T-helper 1 cell (primary cell): ENCODE results near the gene PPP1R14B.

Experiments
- DNase-seq, 5 donors: peaks; one replicate each; pipeline ENCODE4 v3.0.0-alpha.2; 2012 to 2020

The PPP1R14B gene

DNA sequence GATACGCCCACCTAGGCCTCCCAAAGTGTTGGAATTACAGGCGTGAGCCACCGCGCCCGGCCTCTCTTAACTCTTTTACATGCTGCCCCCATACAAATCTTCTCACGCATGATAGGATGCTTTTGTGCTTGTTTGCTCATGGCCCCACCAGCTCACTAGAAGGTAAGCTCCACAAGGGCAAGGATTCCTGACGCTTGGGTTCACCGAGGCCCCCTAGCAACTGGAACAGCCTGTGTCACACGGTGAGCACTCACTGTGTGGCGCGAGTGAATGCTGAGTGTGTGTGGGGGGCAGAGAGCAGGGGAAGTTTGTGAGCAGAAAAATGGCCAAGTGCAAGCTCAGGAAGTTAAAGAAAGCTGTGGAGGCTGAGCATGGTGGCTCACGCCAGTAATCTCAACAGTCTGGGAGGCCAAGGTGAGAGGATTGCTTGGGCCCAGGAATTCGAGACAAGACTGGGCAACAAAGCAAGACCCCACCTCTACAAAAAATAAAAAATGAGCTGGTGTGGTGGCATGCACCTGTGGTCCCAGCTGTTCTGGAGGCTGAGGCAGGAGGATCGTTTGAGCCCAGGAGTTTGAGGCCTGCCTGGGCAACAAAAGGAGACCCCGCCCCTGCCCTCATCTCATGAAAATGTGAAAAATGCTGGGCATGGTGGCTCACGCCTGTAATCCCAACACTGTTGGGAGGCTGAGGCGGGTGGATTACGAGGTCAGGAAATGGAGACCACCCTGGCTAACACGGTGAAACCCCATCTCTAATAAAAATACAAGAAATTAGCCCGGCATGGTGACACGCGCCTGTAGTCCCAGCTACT is 35.4 kb upstream of the PPP1R14B start:
- DNase-seq: no peak

DNA sequence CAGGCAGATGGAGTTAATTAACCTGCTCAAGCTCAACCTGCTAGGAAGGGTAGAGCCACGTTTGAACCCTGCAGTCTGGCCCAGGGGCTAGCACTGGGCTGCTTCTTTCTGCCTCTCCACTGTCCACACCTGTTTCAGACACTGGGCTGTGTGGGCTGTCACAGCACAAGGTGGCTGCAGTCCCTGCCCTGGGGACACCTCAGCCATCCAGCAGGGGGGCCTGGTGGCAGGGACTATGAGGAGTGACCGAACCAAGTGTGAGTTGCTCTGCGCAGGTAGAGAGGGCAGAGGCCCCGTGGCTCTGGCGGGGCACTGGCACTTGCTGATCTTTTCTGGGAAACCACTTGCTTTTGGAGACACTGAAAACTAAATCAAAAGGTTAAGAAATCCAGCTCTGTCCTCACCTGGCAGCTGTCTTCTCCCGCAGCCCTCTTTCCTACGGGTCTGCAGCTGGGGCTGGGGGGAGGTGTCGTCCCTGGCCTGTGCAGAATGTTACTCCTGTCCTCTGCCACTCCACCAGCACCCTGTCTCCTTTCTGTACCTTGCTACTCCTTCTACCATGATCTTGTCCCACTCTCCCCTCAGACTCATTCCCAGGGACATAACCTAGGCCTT is 31.9 kb upstream of the PPP1R14B start:
- DNase-seq: no peak

- no peak for DNase-seq
Measured at GRCh38 chr11:64276653-64277431, 30.1 kb upstream of the PPP1R14B start.

DNA sequence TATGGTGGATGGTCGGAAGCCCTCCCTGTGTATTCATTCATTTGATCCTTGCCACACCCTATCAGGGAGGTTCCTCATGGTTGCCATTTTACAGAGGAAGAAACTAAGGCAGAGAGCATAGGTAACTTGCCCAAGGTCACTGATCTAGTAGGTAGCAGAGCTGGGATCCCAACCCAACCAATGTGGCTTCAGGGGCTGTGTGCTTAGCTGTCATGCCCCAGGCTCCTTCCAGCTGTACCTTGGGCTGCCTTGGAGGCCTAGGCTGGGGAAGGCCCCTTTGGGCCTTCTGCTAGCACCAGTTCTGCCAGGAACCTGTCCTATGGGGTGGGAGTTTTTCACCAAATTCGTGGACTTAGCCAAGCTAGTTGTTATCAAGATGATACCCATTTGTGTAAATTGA is 29.1 kb upstream of the PPP1R14B start:
- DNase-seq: no peak

DNA sequence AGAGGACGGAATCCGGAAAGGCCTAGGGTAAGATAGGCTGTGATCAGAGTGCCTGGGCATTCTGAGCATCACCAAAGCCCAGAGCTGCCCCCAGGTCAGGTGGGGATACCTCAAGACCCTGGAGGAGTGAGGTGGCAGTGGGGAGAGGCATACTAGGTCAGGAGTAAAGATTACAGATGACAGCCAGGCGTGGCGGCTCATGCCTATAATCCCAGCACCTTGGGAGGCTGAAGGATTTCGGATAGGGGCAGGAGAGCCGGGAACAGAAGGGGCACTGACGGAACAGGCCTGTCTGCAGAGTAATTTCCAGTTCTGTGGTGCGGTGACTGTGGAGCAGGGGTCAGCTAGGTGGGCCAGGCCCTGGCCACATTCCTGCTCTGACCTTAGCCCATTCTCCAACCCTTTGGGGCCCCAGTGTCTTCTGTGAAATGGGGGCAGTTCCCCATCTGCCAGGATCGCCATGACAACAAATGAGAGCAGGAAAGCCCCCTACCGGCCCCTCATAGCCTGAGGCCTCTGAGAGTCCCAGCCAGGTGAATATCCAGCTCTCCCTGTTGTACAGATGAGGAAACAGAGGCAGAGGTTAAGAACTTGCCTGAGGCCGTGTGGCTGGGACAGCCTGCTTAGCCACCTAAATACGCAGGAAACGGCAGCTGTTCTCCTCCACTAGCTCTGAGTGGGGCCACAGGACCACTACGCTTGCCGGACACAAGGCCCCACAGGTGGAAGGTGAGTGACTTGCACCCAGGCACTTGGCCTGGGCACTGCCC is 28.5 kb upstream of the PPP1R14B start:
- DNase-seq: no peak

- DNase-seq: peak; percentile 94 to 99 (median 96)
Measured at GRCh38 chr11:64269540-64270220, 22.9 kb upstream of the PPP1R14B start.

DNA sequence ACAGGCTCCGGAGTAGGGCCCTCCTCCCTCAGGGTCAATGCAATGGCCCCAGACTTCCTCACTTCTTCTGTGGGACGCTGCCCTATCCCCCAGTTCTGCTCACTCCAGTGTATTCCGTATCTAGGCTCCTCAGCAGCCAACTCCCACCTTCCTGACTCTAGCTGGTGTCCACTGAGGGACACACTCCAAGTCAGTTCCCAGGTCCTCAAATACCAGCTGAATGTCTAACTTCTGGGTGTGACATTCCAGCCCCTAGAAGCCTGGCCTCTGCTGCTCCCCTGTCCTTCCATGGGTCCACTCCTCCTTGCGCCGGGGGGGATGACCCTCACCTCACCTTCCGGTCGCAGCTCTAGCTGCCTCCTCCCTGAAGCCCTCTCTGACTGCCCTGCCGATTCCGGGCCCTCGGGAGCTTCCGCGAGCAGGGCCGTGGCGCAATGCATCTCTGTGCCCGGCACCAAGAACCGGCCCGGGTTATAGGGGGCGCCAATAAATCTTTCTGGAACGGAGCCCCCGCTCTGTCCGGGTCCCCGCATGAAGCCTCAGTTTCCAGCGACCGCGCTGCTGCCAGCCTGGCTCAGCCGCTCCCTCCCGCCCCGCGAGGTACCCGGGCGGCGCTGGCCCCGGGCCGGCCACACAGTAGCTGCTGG is 22.3 kb upstream of the PPP1R14B start:
- DNase-seq: peak in 3 of 5 donors; percentile 25 to 63 (median 27)

DNA sequence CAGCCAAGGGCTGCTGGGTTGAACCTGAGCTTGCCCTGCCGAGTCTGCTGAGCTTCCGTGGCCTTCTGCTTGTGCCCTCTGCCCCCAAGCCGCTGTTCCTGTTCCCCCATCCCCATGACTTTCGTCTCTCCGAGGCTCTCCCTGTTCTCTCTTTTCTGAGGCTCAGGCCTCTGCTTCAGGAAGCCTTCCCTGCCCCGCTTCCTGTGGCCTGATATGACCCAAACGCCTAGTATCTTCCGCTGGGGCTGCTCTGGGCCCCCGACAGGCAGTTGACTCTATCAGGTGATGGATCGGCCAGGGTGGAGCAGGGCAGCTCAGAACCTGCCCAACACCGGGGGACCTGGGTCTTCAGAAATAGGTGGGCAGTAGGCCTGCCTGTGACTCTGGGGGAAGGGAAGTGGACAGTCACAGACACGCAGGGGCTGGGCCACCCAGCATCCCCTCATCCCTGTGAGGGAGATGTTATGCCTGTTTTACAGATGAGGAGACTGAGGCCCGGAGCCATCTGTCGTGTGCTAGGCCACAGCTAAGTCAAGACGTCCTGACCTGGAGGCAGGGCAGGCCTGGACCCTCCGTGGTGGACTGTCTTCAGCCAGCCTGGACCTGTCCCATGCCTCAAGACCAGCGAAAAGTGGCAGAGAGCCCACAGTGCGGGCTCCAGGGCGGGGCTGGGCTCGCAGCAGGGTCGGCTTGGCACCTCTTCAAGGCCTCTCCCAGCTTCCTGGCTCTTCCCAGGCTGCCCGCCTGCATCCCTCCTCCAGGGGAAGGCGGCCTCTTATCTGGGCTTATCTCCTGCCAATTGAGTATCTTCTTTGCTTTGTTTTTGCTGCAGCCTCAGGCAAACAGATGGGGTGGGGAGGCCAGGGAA is 21.5 kb upstream of the PPP1R14B start:
- DNase-seq: no peak

- no peak for DNase-seq
Measured at GRCh38 chr11:64267207-64267945, 20.6 kb upstream of the PPP1R14B start.

GRCh38 chr11:64266339-64266738 is 19.6 kb upstream of the PPP1R14B start:
- no peak for DNase-seq

GRCh38 chr11:64265176-64266160 is 18.7 kb upstream of the PPP1R14B start:
- DNase-seq: no peak

GRCh38 chr11:64264371-64264852 is 17.7 kb upstream of the PPP1R14B start:
- DNase-seq: no peak

- no peak for DNase-seq
Measured at GRCh38 chr11:64263947-64264317, 17.2 kb upstream of the PPP1R14B start.

DNA sequence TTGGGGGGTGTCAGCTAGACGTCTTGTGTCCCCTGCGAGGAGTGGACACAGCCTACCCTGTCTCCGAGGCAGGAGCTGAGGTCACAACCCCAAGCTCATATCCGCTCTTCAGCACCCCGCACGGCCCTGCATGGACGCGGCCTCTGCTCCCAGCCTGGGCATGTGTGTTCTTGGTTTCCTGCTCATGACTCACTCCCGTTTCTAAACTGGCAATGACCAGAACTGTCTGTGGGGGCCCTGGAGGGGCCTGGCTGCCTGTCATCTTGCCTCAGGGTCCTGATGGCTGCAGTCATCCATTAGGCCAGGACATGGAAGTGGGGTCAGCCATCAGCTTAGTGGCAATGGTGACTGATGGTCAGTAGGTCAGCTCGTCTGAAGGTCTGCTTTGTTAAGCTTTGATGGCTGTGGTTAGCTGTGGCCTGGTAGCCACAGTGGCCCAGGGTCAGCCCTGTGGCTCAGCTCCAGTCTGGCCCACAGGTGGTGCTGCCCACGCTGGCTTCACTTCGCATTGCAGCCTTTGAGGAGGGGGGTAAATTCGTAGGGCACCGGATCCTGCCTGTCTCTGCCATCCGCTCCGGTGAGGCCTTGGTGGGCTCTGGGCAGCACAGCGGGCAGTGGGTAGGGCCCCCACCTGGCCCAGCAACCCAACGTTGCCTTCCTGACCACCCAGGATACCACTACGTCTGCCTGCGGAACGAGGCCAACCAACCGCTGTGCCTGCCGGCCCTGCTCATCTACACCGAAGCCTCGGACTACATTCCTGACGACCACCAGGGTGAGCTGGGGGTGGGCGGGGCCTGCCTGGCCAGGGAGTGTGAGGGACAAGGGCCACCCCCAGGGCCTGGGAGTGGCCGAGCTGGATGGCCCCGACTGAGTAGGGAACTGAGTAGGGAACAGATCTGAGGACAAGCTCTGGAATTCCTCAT is 16.5 kb upstream of the PPP1R14B start:
- no peak for DNase-seq

- DNase-seq: no peak
Measured at GRCh38 chr11:64262271-64263002, 15.7 kb upstream of the PPP1R14B start.

- DNase-seq: no peak
Measured at GRCh38 chr11:64261556-64262080, 14.9 kb upstream of the PPP1R14B start.
